ENCODE measurements around the gene ANKRD40CL.

Gene ANKRD40CL

DNA sequence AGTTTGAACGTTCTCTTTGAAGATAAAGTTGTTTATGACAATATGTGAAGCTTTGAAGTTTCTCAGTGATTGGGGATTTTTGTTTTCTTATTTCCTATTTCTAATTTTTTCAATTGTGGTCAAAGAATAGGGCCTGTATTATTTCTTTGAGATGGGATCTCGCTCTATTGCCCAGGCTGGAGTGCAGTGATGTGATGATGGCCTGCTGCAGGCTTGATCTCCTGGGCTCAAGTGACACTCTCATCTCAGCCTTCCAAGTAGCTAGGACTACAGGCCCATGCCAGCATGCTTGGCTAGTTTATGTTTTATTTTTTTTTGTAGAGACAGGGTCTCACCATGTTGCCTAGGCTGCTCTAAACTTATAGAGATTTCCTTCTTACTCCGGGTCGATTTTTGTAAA lies 11.7 kb upstream of the ANKRD40CL start:
- no peak for DNase-seq
- TF ChIP-seq POLR2A (IDR thresholded peaks at IDR 0.05; ENCODE audit: low read length): no peak
- TF ChIP-seq GATA1 (IDR thresholded peaks at IDR 0.05; ENCODE audit: low read depth, low read length): no peak

DNA sequence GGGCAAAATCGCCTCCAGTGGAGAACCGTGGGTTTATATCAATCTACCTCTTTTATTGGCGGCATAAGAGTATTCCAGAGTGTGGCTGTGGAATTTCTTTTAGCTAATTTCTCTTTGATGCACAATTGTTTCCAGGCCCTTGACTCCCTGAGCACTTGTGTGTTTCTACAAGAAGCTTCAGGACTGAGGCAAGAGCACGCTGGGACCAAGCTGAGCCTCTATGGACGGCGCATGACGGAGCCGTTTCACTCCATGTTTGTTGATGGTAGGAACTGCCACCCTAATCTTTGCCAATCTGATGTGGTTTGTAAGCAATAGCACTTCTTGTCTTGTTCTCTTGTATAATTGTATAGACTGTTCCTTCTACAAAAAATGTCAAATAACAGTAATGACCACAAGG lies 11.2 kb upstream of the ANKRD40CL start:
- TF ChIP-seq GATA1 (IDR thresholded peaks at IDR 0.05; ENCODE audit: low read depth, low read length) (no peak), POLR2A (IDR thresholded peaks at IDR 0.05; ENCODE audit: low read length) (no peak)
- DNase-seq: no peak

DNA sequence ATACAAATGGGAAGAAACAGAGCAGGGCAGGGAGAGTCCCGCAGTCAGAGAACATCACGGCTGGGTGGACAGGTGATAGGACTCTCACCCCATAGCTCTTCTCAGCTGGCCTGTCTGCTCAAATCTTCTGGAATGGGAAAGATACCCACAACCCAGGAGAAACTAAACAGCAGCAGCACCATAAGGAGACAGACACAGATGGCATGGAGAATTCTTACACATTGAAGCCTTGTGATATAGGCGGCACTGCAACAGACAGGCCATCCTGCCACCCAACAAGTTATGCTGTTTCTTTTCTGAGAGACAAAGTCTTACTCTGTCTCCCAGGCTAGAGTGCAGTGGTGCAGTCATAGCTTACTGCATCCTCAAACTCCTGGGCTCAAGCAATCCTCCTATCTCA lies 8.6 kb upstream of the ANKRD40CL start:
- TF ChIP-seq POLR2A (IDR thresholded peaks at IDR 0.05; ENCODE audit: low read length) (no peak), GATA1 (IDR thresholded peaks at IDR 0.05; ENCODE audit: low read depth, low read length) (no peak)
- no peak for DNase-seq

DNA sequence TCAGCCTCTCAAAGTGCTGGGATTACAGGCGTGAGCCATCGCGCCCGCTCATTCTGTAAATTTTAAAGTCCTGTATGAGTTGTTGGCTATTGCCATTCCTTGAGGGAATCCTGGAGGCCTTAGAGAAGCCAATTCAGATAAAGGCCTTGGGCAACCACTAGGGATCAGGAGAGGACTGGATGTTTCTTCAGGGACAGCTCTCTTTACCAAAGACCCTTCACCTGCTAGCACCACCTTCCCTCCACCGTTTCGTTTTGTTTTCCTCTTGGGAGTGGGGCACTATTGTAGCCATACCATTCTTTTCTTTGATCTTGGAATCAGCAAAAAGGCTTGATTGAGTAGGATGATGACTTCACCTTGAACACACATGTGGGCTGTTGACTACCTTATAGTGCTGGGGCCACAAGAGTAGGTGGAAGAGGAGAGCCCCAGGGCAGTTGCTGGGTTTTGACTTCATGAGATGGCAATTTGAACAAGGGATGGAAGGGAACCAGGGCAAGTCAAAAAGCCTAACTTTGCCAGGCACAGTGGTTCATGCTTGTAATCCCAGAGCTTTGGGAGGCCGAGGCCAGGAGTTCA lies 7.0 kb upstream of the ANKRD40CL start:
- TF ChIP-seq POLR2A (IDR thresholded peaks at IDR 0.05; ENCODE audit: low read length) (no peak), GATA1 (IDR thresholded peaks at IDR 0.05; ENCODE audit: low read depth, low read length) (no peak)
- no peak for DNase-seq

DNA sequence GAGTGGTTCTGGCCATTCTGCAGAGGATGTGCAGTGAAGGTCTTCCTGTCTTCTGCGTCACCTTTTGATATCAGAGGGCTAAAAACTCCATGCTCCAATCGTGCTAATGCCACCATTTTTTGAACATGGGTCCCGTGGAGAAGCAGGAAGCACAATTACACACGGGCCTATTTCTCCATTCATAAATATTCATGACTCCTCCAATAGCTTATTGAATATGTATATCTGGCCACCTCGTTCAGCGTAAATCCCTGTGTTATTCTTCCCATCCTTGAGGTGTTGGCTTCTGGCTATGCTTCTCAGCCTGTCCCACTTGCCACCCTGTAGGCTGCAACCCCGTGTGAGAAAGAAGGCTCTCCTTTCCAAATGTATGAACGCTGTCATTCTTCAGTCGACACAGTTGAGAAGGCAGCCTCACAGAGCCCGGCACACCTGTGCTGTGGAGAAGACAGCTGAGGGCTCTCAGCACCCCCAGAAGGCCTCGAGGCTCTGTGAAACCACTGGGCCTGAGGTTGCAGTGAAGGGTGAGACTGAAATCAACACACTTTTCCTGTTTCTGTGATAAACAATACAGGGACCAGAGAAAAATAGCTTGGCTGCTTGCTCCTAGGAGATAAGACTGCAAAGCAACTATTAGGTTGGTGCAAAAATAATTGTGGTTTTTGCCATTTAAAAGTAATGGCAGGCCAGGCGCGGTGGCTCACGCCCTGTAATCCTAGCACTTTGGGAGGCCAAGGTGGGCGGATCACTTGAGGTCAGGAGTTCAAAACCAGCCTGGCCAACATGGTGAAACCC lies 4.9 kb upstream of the ANKRD40CL start:
- no peak for TF ChIP-seq POLR2A (IDR thresholded peaks at IDR 0.05; ENCODE audit: low read length)
- no peak for TF ChIP-seq GATA1 (IDR thresholded peaks at IDR 0.05; ENCODE audit: low read depth, low read length)
- no peak for DNase-seq

DNA sequence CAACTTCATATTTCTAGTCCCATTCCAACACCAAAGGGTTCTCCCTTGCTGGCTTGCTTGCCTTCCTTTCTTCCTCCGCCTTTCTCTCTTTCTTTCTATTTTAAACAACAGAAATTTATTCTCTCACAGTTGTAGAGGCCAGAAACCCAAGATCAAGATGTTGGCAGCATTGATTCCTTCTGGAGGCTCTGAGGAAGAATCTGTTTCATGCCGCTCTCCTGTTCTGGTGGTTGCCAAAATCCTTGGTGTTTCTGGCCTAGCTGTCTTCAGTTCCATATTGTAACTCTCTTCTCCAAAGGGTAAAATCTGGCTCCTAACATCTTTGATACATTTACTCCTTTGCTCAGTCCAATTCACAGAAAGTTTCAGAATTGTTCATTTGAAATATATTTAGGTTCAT lies 3.0 kb upstream of the ANKRD40CL start:
- no peak for TF ChIP-seq POLR2A (IDR thresholded peaks at IDR 0.05; ENCODE audit: low read length)
- no peak for TF ChIP-seq GATA1 (IDR thresholded peaks at IDR 0.05; ENCODE audit: low read depth, low read length)
- no peak for DNase-seq

DNA sequence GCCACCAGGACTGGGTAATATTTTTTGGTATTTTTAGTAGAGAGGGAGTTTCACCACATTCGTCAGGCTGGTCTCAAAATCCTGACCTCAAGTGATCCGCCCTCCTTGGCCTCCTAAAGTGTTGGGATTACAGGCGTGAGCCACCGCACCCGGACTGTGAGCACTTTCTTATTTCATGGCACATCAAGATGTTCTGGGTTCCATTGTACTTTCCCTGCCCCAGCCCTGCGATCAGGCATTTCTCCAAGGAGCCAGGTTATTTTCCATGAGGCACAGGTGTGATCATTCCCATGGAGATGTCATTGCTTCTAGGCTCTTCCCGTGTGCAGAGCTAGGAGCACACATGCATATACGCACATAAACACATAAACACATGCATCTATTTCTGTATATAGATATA lies 2.6 kb upstream of the ANKRD40CL start:
- no peak for TF ChIP-seq GATA1 (IDR thresholded peaks at IDR 0.05; ENCODE audit: low read depth, low read length)
- TF ChIP-seq POLR2A (IDR thresholded peaks at IDR 0.05; ENCODE audit: low read length): no peak
- no peak for DNase-seq

DNA sequence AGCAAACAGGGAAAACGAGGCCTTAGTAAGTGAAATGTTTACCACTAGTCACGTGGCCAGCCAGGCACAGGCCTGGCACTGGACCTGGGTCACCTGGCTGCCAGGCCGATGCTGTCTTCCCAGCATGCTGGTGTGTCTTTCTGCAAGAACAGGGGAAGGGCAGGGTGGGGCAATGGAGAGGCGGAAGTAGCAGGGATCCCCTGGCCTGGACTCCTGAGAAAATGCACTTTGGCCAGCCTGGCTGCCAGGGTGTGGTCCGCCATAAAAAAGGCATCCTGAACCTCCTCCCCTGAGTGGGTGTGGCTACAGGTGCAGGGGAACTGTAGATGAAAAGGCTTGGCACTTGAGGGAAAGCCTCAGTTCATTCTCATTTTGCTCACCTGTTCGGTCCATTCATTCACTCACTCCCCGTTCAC lies 1.0 kb upstream of the ANKRD40CL start:
- TF ChIP-seq GATA1 (IDR thresholded peaks at IDR 0.05; ENCODE audit: low read depth, low read length): no peak
- TF ChIP-seq POLR2A (IDR thresholded peaks at IDR 0.05; ENCODE audit: low read length): no peak
- no peak for DNase-seq

DNA sequence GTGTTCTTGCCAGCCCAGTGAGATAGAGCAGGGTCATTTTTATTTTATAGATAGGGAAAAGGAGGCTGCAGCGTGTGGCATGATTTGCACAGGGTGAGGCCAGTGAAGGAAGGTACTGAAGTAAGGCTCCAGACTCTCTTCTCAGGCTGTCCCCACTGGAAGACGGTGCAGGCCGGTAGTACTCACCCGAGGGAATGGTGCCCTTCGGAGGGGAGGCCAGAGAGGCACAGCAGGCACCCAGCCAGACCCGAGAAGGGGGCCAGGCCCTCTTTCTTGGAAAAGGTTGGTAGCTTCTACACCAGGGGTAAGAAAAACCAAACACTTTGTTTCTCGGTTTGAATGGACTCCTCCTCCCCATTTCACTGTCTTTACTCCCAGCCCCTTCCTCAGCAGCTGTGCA lies 288 bp downstream of the ANKRD40CL start:
- TF ChIP-seq POLR2A (IDR thresholded peaks at IDR 0.05; ENCODE audit: low read length) (no peak), GATA1 (IDR thresholded peaks at IDR 0.05; ENCODE audit: low read depth, low read length) (no peak)
- DNase-seq: no peak

DNA sequence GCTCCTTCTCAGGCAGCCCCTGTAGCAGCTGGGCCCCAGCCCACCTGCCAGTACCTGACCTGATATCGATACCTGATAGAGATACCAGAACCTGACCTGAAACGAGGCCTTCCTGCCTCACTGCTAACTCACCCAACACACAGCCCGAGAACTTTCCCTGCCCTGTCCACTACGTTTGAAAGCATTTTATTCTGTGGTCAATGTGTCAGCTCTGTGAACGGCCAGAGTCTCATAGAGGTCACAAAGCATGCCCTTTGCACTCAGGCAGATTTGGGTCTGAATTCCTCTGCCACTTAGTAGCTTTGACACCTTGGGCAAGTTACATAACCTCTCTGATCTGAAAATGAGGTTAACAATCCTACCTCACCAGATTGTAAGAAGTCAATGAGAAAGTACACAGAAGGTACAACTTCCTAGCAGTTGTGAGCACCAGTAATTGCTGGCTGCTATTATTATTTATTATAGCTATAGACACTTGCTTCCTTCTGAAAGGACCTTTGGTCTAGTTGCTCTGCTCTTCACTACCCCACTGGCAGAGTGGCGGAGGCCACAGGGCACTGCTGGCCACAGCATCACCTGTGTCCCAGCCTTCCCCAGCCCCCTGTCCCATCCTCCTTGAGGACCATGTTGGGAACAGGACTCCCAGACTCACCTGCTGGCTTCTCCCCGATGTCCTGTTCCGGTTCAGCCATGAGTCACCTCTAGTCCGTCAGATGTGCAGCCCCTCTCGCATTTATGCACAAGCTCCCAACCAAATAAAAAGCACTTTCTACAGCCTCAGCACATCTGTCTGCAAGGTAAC lies 895 bp downstream of the ANKRD40CL start:
- TF ChIP-seq GATA1 (IDR thresholded peaks at IDR 0.05; ENCODE audit: low read depth, low read length) (no peak), POLR2A (IDR thresholded peaks at IDR 0.05; ENCODE audit: low read length) (no peak)
- no peak for DNase-seq

DNA sequence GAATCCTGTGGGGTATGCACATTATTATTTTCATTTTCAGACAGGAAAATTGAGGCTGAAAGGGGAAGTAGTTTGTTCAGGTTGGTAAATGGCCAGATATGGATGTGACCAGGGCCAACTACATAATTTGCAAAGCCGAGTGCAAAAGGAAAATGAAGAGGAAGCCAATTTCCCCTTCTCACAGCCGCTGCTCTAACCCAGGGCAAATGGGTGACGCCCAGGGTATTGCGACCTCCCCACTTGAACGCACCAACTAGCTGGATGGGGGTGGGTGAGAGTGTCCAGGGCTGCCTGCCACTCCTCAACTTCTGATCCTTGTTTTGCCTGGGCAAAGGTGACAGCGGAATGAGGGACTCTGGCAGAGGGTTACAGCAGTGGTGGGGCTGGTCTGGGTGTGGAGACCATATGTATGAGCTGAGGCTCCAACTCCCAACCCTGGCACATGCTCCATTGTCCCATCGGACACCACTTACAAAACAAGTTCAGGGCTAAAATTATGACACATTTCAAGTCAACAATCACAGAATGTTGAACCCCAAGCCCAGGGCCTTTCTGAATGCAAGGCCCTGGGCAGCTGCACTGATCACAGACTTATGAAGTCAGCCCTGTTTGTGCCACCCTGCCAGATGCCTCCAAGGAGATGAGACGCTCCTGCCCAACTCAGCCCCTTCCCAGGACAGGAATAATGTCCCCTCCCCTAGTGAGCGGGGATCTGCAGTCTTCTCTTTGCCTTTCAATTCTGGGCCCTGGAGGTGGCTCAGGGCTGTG lies 1.7 kb downstream of the ANKRD40CL start:
- DNase-seq: no peak

DNA sequence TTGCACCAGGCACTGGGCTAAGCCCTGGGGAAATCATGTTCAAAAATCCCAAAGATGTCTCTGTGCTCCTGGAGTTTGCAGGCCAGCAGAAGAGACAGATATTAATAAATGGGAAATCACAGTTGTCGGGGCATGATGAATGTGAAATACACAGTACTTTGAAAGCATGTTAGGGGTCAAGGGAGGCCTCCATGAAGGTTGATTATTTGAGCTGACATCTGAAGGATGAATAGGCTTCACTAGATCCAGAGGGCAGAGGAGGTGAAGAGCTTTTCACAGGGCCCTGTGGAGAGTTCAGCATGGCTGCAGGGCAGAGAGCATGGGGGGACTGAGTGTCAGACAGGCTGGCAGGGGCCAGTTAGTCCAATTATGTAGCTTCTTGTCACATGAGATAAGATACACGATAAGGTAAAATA lies 2.6 kb downstream of the ANKRD40CL start:
- TF ChIP-seq POLR2A (IDR thresholded peaks at IDR 0.05; ENCODE audit: low read length) (no peak), GATA1 (IDR thresholded peaks at IDR 0.05; ENCODE audit: low read depth, low read length) (no peak)
- DNase-seq: no peak

More for the DNA sequence above, 1.7 kb downstream of the ANKRD40CL start:
- TF ChIP-seq GATA1 (IDR thresholded peaks at IDR 0.05; ENCODE audit: low read depth, low read length): no peak

DNA sequence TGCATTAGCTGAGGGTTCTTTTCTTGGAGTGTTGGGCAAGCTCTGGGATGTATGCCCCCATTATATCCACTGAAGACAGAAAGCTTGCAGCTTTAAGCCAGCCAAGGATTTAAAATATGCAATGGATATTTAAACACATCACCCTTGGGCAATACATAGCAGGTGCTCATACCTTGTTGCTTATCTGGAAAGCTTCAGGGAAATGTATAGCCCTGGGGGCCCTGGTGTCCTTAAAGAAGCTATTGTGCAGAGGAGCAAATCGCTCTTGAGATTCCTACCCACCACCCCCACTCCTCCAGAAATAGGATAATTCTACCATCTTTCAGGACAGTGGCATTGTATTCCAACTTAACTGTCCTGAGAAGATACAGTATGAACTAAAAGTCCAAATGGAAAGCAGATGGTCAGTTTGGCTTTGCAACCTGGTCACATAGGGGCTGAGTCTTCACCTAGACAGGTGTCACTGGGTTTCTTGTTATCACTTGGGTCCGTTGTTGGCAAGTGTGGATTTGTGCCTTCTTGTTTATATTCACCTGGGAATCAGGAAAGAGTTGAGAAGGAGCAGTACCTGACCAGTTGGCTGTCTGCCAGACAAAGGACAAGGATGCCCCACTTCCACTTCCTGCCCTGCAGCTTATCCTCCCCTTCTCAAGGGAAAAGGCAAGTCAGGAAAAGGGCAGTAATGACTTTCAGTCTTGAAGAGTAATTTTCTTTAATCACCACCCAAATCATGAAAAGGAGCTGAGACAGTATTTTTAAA lies 3.4 kb downstream of the ANKRD40CL start:
- no peak for DNase-seq
- no peak for TF ChIP-seq POLR2A (IDR thresholded peaks at IDR 0.05; ENCODE audit: low read length)
- TF ChIP-seq GATA1 (IDR thresholded peaks at IDR 0.05; ENCODE audit: low read depth, low read length): no peak

Measured in erythroblast (primary cell).